ENCODE data around the gene ROBO1. TPM values are rescaled to one million over a fixed set of nuclear protein-coding genes. Genes with fewer than 3 reads are reported as not detected.
A peak's percentile ranks its signal among the peaks of the same experiment; 100 is the strongest.

Gene ROBO1
- total RNA-seq, 4 donors from 2014 or later: 8.6 to 26.3 (median 16.6) TPM

DNA sequence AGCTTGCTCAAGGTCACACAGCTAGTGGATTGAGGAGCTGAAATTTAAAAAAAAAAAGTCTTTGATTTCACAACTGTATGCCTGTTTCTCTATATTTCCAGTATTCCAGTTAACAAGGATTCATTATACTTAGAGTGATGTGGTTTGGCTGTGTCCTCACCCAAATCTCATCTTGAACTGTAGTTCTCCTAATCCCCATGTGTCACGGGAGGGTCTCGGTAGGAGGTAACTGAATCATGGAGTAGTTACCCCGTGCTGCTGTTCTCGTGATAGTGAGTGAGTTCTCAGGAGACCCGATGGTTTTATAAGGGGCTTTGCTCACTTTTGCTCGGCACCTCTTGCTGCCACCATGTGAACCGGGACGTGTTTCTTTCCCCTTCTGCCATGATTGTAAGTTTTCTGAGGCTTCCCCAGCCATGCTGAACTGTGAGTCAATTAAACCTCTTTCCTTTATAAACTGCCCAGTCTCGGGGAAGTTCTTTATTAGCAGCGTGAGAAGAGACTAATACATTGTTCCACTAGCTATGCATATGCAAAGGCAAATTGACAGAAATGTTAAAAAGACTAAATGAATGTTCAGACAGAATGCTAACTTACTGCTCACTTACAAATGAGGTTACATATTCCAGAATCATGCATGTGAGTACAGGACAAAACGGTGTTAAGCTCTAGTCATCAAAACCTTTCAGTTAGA is 1101.9 kb downstream of the ROBO1 start:
- no peaks in the 10 kb centered on the region for H3K9me3 ChIP-seq
- intact Hi-C loops (cut with DNase I): no loop called here
- 87 to 93% methylated on average over 11 of the region's 11 CpGs for WGBS, 2 donors

GRCh38 chr3:78665101-78665500 is 1102.7 kb downstream of the ROBO1 start:
- WGBS, 2 donors: 85 to 94% methylated on average over 6 of the region's 6 CpGs
- Histone ChIP-seq H3K27ac (no peak overlapping the region), H3K9me3 (no peaks in the 10 kb centered on the region), H3K27me3 (no peaks in the 10 kb centered on the region), H3K4me3 (replicated peaks in 1 of 3) (no peak overlapping the region), H3K4me1 (no peaks in the 10 kb centered on the region), H3K36me3 (no peaks in the 10 kb centered on the region)
- TF ChIP-seq, protein P1, sequence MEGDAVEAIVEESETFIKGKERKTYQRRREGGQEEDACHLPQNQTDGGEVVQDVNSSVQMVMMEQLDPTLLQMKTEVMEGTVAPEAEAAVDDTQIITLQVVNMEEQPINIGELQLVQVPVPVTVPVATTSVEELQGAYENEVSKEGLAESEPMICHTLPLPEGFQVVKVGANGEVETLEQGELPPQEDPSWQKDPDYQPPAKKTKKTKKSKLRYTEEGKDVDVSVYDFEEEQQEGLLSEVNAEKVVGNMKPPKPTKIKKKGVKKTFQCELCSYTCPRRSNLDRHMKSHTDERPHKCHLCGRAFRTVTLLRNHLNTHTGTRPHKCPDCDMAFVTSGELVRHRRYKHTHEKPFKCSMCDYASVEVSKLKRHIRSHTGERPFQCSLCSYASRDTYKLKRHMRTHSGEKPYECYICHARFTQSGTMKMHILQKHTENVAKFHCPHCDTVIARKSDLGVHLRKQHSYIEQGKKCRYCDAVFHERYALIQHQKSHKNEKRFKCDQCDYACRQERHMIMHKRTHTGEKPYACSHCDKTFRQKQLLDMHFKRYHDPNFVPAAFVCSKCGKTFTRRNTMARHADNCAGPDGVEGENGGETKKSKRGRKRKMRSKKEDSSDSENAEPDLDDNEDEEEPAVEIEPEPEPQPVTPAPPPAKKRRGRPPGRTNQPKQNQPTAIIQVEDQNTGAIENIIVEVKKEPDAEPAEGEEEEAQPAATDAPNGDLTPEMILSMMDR (IDR thresholded peaks at IDR 0.05): no peak
- no peak for TF ChIP-seq POLR2A (IDR thresholded peaks at IDR 0.05)
- DNase-seq: no peak
- intact Hi-C loops (cut with DNase I): no loop called here

More for the DNA sequence above, 1101.9 kb downstream of the ROBO1 start:
- H3K27ac ChIP-seq: no peak overlapping the region
- no peaks in the 10 kb centered on the region for H3K27me3 ChIP-seq
- TF ChIP-seq POLR2A (IDR thresholded peaks at IDR 0.05): no peak
- TF ChIP-seq, protein P1 (IDR thresholded peaks at IDR 0.05): no peak
- DNase-seq: no peak
- no peaks in the 10 kb centered on the region for H3K36me3 ChIP-seq
- no peaks in the 10 kb centered on the region for H3K4me1 ChIP-seq
- H3K4me3 ChIP-seq (replicated peaks in 1 of 3): no peak overlapping the region

DNA sequence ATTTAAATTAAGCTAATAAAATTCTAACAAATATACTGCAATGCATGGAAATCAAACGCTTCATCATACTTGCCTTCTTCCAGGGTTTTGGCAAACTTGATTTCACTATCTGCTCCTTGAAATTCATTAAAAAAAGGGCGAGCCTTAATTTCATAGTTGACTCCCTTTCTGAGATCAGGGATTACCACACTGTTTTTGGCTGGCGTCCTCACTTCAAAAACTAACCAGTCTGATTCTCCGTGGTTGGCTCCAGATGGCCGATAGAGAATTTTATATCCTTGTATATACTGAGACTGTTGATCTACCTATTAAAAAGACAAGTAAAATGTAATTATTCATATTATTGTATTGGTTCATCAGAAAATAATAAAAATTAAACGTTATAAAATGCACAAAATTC is 1106.8 kb downstream of the ROBO1 start:
- Histone ChIP-seq H3K27ac (no peak overlapping the region), H3K27me3 (no peaks in the 10 kb centered on the region), H3K4me3 (replicated peaks in 1 of 3) (no peak overlapping the region), H3K9me3 (no peaks in the 10 kb centered on the region), H3K36me3 (no peaks in the 10 kb centered on the region), H3K4me1 (no peaks in the 10 kb centered on the region)
- peak; percentile 25 to 52 for DNase-seq
- intact Hi-C loops (cut with DNase I): loop anchor here (5.0 kb wide), 1 partner anchor 371 kb away; no protein-coding TSS in a partner anchor
- TF ChIP-seq, protein P1 (IDR thresholded peaks at IDR 0.05): no peak
- no peak for TF ChIP-seq POLR2A (IDR thresholded peaks at IDR 0.05)
- WGBS, 2 donors: 40 to 44% methylated on average over 6 of the region's 6 CpGs

DNA sequence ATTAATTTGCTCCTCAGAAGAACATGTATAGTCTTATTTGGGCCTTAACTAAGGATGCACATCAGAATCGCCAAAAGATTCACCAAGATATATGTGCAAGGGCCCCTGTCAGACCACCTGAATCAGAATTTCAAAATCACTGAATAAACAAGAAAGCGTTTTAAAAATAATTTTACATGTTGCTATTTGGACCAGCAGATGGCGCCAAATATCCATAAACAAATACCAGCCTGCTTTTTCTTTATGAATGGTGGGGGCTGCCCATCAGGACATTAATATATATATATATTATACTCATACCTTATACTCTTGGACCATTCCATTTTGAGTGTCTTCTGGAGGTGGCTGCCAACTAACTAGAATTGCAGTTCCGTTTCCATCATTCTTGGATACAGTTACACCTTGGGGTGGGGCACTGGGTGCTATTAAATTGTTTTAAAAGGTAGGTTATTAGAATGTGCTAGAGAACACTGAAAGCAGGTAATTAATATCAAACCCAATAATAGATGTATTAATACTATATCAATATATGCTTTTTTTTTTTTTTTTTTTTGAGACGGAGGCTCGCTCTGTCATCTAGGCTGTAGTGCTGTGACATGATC is 1108.3 kb downstream of the ROBO1 start:
- TF ChIP-seq POLR2A (IDR thresholded peaks at IDR 0.05): no peak
- TF ChIP-seq, protein P1 (IDR thresholded peaks at IDR 0.05): peak; percentile 23 to 70 (median 56)
- 51 to 53% methylated on average over 6 of the region's 6 CpGs for WGBS, 2 donors

GRCh38 chr3:78647726-78648125 is 1120.1 kb downstream of the ROBO1 start:
- DNase-seq: no peak
- TF ChIP-seq, protein P1 (IDR thresholded peaks at IDR 0.05): no peak
- no peak for TF ChIP-seq POLR2A (IDR thresholded peaks at IDR 0.05)
- Histone ChIP-seq H3K9me3 (no peaks in the 10 kb centered on the region), H3K27ac (no peak overlapping the region), H3K4me3 (replicated peaks in 1 of 3) (no peak overlapping the region), H3K27me3 (no peaks in the 10 kb centered on the region), H3K36me3 (no peaks in the 10 kb centered on the region), H3K4me1 (peaks cover 3 to 8% of the 10 kb centered on the region in 2 donors)
- 66 to 72% methylated on average over 2 of the region's 2 CpGs for WGBS, 2 donors
- intact Hi-C loops (cut with DNase I): no loop called here

More for the DNA sequence above, 1108.3 kb downstream of the ROBO1 start:
- no peak overlapping the region for H3K4me3 ChIP-seq (replicated peaks in 1 of 3)
- H3K27ac ChIP-seq: no peak overlapping the region
- DNase-seq: peak; percentile 12 to 35
- intact Hi-C loops (cut with DNase I): no loop called here
- H3K36me3 ChIP-seq: no peaks in the 10 kb centered on the region
- no peaks in the 10 kb centered on the region for H3K4me1 ChIP-seq
- H3K9me3 ChIP-seq: no peaks in the 10 kb centered on the region
- no peaks in the 10 kb centered on the region for H3K27me3 ChIP-seq

Data from thyroid gland (tissue), 4 donors.